ENCODE results near the gene MAGI2. TPM values are rescaled to one million over a fixed set of nuclear protein-coding genes. Genes with fewer than 3 reads are reported as not detected.

Gene MAGI2
- total RNA-seq, 2 donors from 2014 or later, result 3.9 to 10.5 TPM

DNA sequence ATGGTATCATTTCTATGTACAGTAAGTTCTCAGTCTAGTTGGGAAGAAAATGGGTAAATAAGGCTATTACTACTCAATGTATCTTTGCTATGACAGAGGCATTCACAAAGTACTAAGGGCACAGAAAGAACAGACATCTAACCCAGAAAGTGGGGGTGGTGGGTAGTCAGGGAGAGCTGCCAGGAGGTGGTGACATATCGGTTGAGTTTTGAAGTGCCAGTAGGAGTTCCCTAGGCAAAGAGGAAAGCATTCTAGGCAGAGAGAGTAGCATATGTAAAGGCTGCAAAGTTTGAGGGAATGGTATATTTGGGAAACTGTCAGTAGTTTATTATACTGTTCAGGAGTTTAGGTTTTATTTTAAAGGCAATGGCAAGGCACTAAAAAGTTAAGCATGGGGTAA, 1372.1 kb downstream of the MAGI2 start:
- ATAC-seq (no peak), DNase-seq (no peak)
- Histone ChIP-seq H3K27me3 (no peaks in the 10 kb centered on the region), H3K4me1 (no peaks in the 10 kb centered on the region), H3K4me3 (no peak overlapping the region), H3K9me3 (no peaks in the 10 kb centered on the region), H3K27ac (no peak overlapping the region), H3K36me3 (replicated peaks in 1 of 2; ENCODE audit: insufficient read depth in 1 of 2, low read depth in 2 of 2) (no peaks in the 10 kb centered on the region)
- intact Hi-C loops (cut with DNase I), result no loop called here
- TF ChIP-seq, protein P1, sequence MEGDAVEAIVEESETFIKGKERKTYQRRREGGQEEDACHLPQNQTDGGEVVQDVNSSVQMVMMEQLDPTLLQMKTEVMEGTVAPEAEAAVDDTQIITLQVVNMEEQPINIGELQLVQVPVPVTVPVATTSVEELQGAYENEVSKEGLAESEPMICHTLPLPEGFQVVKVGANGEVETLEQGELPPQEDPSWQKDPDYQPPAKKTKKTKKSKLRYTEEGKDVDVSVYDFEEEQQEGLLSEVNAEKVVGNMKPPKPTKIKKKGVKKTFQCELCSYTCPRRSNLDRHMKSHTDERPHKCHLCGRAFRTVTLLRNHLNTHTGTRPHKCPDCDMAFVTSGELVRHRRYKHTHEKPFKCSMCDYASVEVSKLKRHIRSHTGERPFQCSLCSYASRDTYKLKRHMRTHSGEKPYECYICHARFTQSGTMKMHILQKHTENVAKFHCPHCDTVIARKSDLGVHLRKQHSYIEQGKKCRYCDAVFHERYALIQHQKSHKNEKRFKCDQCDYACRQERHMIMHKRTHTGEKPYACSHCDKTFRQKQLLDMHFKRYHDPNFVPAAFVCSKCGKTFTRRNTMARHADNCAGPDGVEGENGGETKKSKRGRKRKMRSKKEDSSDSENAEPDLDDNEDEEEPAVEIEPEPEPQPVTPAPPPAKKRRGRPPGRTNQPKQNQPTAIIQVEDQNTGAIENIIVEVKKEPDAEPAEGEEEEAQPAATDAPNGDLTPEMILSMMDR (IDR thresholded peaks at IDR 0.05), result no peak
- no peak for TF ChIP-seq POLR2A (IDR thresholded peaks at IDR 0.05)
- 90 to 97% methylated on average over 1 of the region's 1 CpG for WGBS, 2 donors

DNA sequence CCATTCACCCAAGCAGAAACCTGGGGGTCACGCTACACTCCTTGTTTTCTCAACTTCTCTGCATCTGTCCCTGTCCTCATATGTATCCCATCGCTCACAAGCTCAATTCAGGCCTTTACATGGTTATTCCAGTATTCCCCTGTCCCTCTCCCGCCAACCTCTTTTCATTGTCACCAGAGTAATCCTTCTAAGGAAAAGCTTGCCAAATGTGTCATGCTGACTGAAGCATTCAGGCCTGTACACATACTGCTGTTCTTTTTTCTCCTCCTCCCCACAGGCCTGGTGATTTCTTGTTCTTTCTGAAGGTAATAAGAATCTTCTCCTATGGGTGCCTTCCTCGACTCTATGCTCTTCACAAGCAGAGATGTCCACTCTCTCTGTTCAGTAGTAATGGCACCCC, 1372.7 kb downstream of the MAGI2 start:
- no peaks in the 10 kb centered on the region for H3K27me3 ChIP-seq
- 91% methylated on average over 4 of the region's 4 CpGs for WGBS, 2 donors
- no peak overlapping the region for H3K27ac ChIP-seq
- ATAC-seq (no peak), DNase-seq (no peak)
- no peaks in the 10 kb centered on the region for H3K9me3 ChIP-seq
- TF ChIP-seq POLR2A (IDR thresholded peaks at IDR 0.05), result no peak
- TF ChIP-seq, protein P1 (IDR thresholded peaks at IDR 0.05), result no peak
- no peaks in the 10 kb centered on the region for H3K4me1 ChIP-seq
- intact Hi-C loops (cut with DNase I), result no loop called here
- H3K36me3 ChIP-seq (replicated peaks in 1 of 2; ENCODE audit: insufficient read depth in 1 of 2, low read depth in 2 of 2), result no peaks in the 10 kb centered on the region
- H3K4me3 ChIP-seq, result no peak overlapping the region

DNA sequence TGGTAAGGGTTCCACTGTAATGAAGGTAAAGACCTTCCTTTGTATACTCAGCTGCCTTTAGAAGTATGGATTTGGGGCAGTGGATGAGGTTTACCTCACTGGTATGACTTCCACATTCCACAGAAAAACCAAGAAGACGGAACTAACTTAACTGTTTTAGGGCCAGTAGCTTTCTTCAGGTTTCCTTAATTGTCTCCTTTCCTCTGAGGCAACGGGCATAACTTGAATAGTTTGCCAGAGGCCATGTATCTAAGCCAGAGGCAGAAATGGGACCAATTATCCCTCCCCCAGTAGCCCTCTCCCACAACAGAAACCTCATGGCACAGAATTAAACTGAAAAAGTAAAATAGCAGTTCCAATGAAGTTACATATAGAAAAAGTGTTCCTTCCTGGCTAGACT, 1373.2 kb downstream of the MAGI2 start:
- Histone ChIP-seq H3K27me3 (no peaks in the 10 kb centered on the region), H3K36me3 (replicated peaks in 1 of 2; ENCODE audit: insufficient read depth in 1 of 2, low read depth in 2 of 2) (no peaks in the 10 kb centered on the region), H3K4me3 (no peak overlapping the region), H3K4me1 (no peaks in the 10 kb centered on the region), H3K9me3 (no peaks in the 10 kb centered on the region), H3K27ac (no peak overlapping the region)
- WGBS, 2 donors, result 65 to 78% methylated on average over 2 of the region's 2 CpGs
- no peak for DNase-seq
- ATAC-seq, result no peak
- TF ChIP-seq, protein P1 (IDR thresholded peaks at IDR 0.05), result no peak
- TF ChIP-seq POLR2A (IDR thresholded peaks at IDR 0.05), result no peak
- intact Hi-C loops (cut with DNase I), result no loop called here

DNA sequence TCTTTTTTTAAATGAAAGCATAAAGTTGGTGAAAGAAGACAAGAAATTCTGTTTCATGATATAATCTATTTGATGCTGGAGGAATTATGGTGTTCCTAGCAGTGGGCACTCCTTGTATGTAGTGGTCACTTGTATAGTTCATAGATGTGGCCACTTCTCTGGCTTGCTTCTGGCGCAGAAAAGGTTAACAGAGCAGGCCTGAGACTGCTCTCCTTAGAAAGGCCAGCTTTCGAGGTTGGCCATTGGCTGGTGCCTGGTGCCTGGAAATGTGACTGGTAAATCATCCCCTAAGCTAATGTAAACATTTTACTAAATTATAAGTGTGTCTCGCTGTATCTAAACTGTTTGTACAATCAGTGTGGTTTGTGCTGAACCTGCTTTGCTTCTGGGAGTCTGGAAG, 1378.8 kb downstream of the MAGI2 start:
- H3K4me3 ChIP-seq, result no peak overlapping the region
- no peak overlapping the region for H3K27ac ChIP-seq
- DNase-seq (no peak), ATAC-seq (no peak)
- no peaks in the 10 kb centered on the region for H3K36me3 ChIP-seq (replicated peaks in 1 of 2; ENCODE audit: insufficient read depth in 1 of 2, low read depth in 2 of 2)
- 70 to 93% methylated on average over 3 of the region's 3 CpGs for WGBS, 2 donors
- no peak for TF ChIP-seq POLR2A (IDR thresholded peaks at IDR 0.05)
- TF ChIP-seq, protein P1 (IDR thresholded peaks at IDR 0.05), result no peak
- no peaks in the 10 kb centered on the region for H3K4me1 ChIP-seq
- intact Hi-C loops (cut with DNase I), result no loop called here
- H3K9me3 ChIP-seq, result no peaks in the 10 kb centered on the region
- no peaks in the 10 kb centered on the region for H3K27me3 ChIP-seq

DNA sequence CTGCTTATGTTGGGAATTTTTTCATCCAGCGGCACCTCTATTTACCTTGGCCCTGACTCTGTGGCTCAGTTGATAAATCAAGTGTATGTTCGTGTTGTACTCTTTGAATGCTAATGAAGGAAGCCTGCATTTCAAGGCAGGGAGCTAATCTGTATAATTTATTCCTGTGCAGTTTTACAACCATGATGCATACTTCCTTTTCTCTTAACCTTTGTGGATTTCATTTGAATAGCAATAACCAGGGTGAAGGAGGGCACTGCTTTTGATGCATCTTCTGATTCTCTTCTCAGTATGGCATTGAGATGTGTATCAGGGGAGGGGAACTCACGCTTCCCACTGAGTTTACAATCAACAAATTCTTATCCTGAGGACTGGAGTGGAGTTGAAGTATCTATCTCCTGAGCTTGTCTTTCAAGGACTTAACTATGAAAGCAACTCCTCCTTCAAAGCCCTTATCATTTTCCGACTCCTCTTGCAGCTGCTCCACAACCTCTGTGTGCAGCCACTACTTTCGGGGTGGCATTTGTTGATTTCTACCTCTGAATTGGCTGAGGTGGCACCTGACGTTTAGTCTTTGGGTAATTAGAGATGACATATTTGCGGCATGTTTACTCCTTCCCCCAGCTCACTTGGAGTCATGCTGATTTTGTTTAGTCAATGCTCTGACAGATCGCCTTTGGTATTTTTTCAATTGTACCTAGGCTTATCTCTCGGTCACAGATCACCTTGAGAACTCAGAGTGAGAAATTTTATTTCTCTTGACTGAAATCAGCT, 1379.7 kb downstream of the MAGI2 start:
- H3K9me3 ChIP-seq, result no peaks in the 10 kb centered on the region
- H3K4me3 ChIP-seq, result no peak overlapping the region
- no peaks in the 10 kb centered on the region for H3K4me1 ChIP-seq
- H3K36me3 ChIP-seq (replicated peaks in 1 of 2; ENCODE audit: insufficient read depth in 1 of 2, low read depth in 2 of 2), result no peaks in the 10 kb centered on the region
- no peak overlapping the region for H3K27ac ChIP-seq
- no peaks in the 10 kb centered on the region for H3K27me3 ChIP-seq
- DNase-seq (no peak), ATAC-seq (no peak)
- TF ChIP-seq POLR2A (IDR thresholded peaks at IDR 0.05), result no peak
- TF ChIP-seq, protein P1 (IDR thresholded peaks at IDR 0.05), result no peak
- intact Hi-C loops (cut with DNase I), result no loop called here
- WGBS, 2 donors, result 40 to 52% methylated on average over 9 of the region's 9 CpGs

Measured in body of pancreas (tissue), 4 donors.